WERI-Rb-1 (cell line): ENCODE results near the gene RPIA.

Experiments used
- DNase-seq: peaks from one replicate; pipeline ENCODE4 v3.0.0-alpha.2; 2020
- H3K27ac ChIP-seq: fragments of 250-450 bp; sonication (Bioruptor Pico); 2 replicates; pipeline ENCODE4 v1.5.1; 2020; ENCODE audit warnings: mild to moderate bottlenecking, moderate library complexity
- H3K27me3 ChIP-seq: fragments of 250-450 bp; sonication (Bioruptor Pico); 2 replicates; pipeline ENCODE4 v1.5.1; 2021; ENCODE audit warnings: mild to moderate bottlenecking, low read depth, moderate library complexity; ENCODE audit not compliant: insufficient read depth, severe bottlenecking
- H3K36me3 ChIP-seq: fragments of 250-450 bp; sonication (Bioruptor Pico); 2 replicates; pipeline ENCODE4 v1.5.1; 2020; ENCODE audit warnings: mild to moderate bottlenecking, moderate library complexity
- H3K4me3 ChIP-seq: 2 replicates; pipeline ENCODE4 v1.5.1; 2011; ENCODE audit warnings: low read depth, mild to moderate bottlenecking, control low read depth, low read length
- H3K9me3 ChIP-seq: fragments of 250-450 bp; sonication (Bioruptor Pico); 2 replicates; pipeline ENCODE4 v1.5.1; 2021; ENCODE audit warnings: mild to moderate bottlenecking, moderate library complexity; ENCODE audit not compliant: severe bottlenecking
- TF ChIP-seq, protein P1 (sequence below): IDR thresholded peaks from 2 replicates; pipeline ENCODE4 v1.5.1; 2011; ENCODE audit warnings: low read depth, mild to moderate bottlenecking, control low read depth, inconsistent platforms, low read length

The RPIA gene

GRCh38 chr2:88667219-88667618 is 24.3 kb upstream of the RPIA start:
- H3K4me3 ChIP-seq, result no peak overlapping the region
- no peak for DNase-seq
- no peak overlapping the region for H3K27ac ChIP-seq
- H3K36me3 ChIP-seq, result no peaks in the 10 kb centered on the region
- H3K27me3 ChIP-seq, result no peaks in the 10 kb centered on the region
- H3K9me3 ChIP-seq, result no peaks in the 10 kb centered on the region
- TF ChIP-seq, protein P1, sequence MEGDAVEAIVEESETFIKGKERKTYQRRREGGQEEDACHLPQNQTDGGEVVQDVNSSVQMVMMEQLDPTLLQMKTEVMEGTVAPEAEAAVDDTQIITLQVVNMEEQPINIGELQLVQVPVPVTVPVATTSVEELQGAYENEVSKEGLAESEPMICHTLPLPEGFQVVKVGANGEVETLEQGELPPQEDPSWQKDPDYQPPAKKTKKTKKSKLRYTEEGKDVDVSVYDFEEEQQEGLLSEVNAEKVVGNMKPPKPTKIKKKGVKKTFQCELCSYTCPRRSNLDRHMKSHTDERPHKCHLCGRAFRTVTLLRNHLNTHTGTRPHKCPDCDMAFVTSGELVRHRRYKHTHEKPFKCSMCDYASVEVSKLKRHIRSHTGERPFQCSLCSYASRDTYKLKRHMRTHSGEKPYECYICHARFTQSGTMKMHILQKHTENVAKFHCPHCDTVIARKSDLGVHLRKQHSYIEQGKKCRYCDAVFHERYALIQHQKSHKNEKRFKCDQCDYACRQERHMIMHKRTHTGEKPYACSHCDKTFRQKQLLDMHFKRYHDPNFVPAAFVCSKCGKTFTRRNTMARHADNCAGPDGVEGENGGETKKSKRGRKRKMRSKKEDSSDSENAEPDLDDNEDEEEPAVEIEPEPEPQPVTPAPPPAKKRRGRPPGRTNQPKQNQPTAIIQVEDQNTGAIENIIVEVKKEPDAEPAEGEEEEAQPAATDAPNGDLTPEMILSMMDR, result no peak

DNA sequence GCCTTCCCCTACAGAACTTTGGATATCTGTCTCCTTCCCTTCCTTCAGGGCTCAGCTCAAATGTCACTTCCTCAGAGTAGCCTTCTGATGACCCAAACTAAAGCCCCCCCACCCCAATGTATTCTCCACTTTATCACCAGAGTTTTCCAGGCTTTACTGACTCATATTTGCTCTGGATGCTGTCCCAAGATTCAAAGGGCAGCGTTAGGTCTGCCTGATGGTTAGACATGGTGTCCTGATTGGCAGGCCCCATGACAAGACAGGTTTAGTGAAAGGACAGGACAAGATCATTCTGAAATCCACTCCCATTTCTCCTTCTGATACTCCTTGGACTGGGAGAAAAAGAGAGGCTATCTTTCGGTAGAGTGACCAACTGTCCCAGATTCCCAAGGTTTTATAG is 22.6 kb upstream of the RPIA start:
- Histone ChIP-seq H3K9me3 (no peaks in the 10 kb centered on the region), H3K27me3 (no peaks in the 10 kb centered on the region), H3K36me3 (no peaks in the 10 kb centered on the region), H3K4me3 (no peak overlapping the region), H3K27ac (no peak overlapping the region)
- no peak for DNase-seq
- TF ChIP-seq, protein P1, result no peak

DNA sequence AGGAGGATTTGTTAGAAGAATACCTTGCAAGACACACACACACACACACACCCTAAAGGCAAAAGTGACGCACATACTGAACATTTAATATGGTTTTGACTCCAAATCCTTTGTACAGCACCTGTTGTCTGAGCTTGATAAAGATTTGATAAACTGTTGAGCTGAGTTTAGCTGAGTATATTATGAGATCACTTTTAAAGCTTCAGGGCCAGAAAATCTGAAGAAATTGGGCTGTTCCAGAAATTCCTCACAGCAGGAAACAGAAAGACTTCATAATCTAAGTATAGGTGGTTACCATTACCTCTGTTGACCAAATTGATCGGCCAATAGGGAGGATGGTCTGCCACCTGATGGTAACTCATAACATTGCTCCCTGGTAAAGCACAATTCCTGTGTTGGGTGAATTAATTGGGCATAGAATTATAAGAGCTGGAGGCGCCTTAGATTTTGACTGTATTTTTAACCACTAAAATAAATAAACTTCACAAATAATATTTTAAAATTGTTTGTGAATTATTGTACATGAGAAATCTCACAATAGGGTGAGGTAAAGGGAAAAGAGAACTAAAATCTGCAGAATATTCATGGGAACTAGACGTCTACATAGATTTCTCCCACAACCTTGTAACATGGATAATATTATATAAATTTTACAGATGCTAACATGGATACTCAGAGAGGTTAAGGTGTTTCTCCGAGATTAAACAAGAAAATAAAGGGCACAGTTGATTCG is 21.8 kb upstream of the RPIA start:
- DNase-seq, result peak; percentile 44
- TF ChIP-seq, protein P1, result peak; percentile 69
- Histone ChIP-seq H3K27me3 (no peaks in the 10 kb centered on the region), H3K4me3 (no peak overlapping the region), H3K27ac (no peak overlapping the region), H3K9me3 (no peaks in the 10 kb centered on the region), H3K36me3 (no peaks in the 10 kb centered on the region)

DNA sequence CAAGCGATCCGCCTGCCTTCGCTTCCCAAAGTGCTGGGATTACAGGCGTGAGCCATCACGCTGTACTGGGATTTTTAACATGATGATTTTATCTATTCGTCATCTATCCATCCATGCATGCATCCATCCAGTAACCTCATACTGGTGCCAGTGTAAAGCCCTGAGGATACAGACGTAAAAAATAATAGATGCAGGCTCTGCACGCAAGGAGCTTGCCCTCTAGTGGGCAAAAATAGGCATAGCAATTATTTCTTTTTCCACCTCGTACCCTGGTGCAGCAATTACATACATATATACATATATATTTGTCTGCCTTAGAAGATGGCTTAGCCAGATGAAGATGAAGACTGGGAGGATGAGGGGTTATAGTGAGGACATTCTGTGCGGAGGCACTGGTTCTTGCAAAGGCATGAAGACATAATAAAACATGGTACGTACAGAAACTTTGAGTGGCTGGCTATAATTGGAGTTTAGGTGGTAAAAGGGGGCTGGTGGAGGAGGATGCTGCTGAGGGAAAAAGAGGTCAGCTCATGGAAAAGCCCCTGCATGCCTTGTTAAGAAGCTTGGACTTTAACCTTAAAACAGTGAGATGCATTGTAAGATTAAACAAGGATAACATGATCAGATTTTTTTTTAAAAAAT is 19.6 kb upstream of the RPIA start:
- H3K9me3 ChIP-seq, result no peaks in the 10 kb centered on the region
- no peak overlapping the region for H3K4me3 ChIP-seq
- peaks cover 3% of the 10 kb centered on the region for H3K27me3 ChIP-seq
- no peak overlapping the region for H3K27ac ChIP-seq
- H3K36me3 ChIP-seq, result no peaks in the 10 kb centered on the region
- TF ChIP-seq, protein P1, result peak; percentile 65
- DNase-seq, result peak; percentile 24

DNA sequence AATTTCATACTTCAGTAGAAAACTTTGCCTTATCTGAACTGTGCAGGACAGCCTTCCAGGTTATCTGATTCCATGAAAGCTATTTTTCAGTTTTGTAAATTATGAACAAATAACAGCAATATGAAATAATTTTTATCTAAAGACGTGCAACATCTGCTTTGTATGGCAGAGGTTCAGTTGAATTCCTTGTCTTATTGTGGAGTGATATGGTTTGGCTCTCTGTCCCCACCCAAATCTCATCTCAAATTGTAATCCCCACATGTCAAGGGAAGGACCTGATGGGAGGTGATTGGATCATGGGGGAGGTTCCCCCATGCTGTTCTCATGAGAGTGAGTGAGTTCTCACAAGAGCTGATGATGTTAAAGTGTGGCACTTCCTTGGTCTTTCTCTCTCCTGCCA is 18.1 kb upstream of the RPIA start:
- TF ChIP-seq, protein P1, result no peak
- Histone ChIP-seq H3K36me3 (no peaks in the 10 kb centered on the region), H3K27me3 (peaks cover 3% of the 10 kb centered on the region), H3K9me3 (no peaks in the 10 kb centered on the region), H3K27ac (no peak overlapping the region), H3K4me3 (no peak overlapping the region)
- DNase-seq, result no peak
